Heart right ventricle (tissue), 16 donors: ENCODE data around the gene STYK1. TPM values are rescaled to one million over a fixed set of nuclear protein-coding genes. Genes with fewer than 3 reads are reported as not detected.

Source experiments
- ATAC-seq, 8 donors: fragments of 200-7000 bp; cut with Tn5 transposase; one replicate each; pipeline ENCODE4 v1.9.1; 2020; ENCODE audit warnings: mild to moderate bottlenecking in 8 of 8, moderate library complexity in 8 of 8, moderate number of reproducible peaks in 1 of 8
- DNase-seq, 2 donors: peaks; one replicate each; pipeline ENCODE4 v3.0.0-alpha.2; 2020
- H3K27ac ChIP-seq, 10 donors: fragments of 200-600 bp; sonication (generic) in 2 of 10; one replicate each; pipeline versions ENCODE4 v1.5.0 to v1.8.0; 2020 to 2022; ENCODE audit warnings: mild to moderate bottlenecking in 3 of 10
- H3K27me3 ChIP-seq, 7 donors: fragments of 200-600 bp; one replicate each; pipeline ENCODE4 v1.8.0; 2021 to 2022; ENCODE audit warnings: mild to moderate bottlenecking in 2 of 7
- H3K36me3 ChIP-seq, 9 donors: fragments of 200-600 bp; sonication (generic) in 1 of 9; one replicate each; pipeline versions ENCODE4 v1.5.0 to v1.8.0; 2020 to 2022; ENCODE audit warnings: mild to moderate bottlenecking in 2 of 9
- H3K4me1 ChIP-seq, 9 donors: fragments of 200-600 bp; sonication (generic) in 1 of 9; one replicate each; pipeline versions ENCODE4 v1.5.0 to v1.8.0; 2020 to 2022; ENCODE audit warnings: mild to moderate bottlenecking in 4 of 9
- H3K4me3 ChIP-seq, 10 donors: fragments of 200-600 bp; sonication (generic) in 2 of 10; one replicate each; pipeline versions ENCODE4 v1.5.0 to v1.8.0; 2020 to 2022; ENCODE audit warnings: mild to moderate bottlenecking in 7 of 10, moderate library complexity in 2 of 10
- H3K9me3 ChIP-seq, 11 donors: fragments of 200-600 bp in 10 of 11; sonication (generic) in 2 of 11; one replicate each; pipeline versions ENCODE4 v1.5.0 to v1.8.0; 2013 to 2022; ENCODE audit warnings: mild to moderate bottlenecking in 2 of 11, control low read depth in 1 of 11, moderate library complexity in 1 of 11
- CTCF ChIP-seq, 9 donors: fragments of 200-600 bp; sonication (generic) in 2 of 9; IDR thresholded peaks; one replicate each; pipeline versions ENCODE4 v1.5.0 to v1.8.0; 2021 to 2022; ENCODE audit warnings: antibody characterized with exemption in 9 of 9, mild to moderate bottlenecking in 5 of 9, moderate library complexity in 1 of 9
- WGBS, 2 donors: extraction: QIAGEN DNeasy Blood & Tissue Kit; methylation state at CpG; one replicate each; pipeline ENCODE4 v1.1.7; 2013; ENCODE audit warnings: inconsistent platforms in 1 of 2; 5-methylcytosine and 5-hydroxymethylcytosine counted together
- intact Hi-C, 10 donors: fragments of 100-400 bp; cut with DNase I; formaldehyde crosslinking; loops; one replicate each; pipeline versions ENCODE4 v1.11.1 to v1.14.2; 2022
- polyA plus RNA-seq, 2 donors: library from polyadenylated mRNA; stranded (reverse); fragments of 200-250 nt; gene quantifications; one replicate each; pipeline ENCODE4 v1.2.3, GENCODE V29; 2013
- total RNA-seq, 10 donors: library from RNA; stranded (reverse); fragmentation: NEBNext Ultra II Directional in 3 of 10; extraction: Animal tissue kit (Norgen Biotek cat#: 25700) in 3 of 10; gene quantifications; one replicate each; pipeline versions ENCODE4 v1.2.1 to v1.2.4, GENCODE V29; 2021 to 2023
- donor health status: Arrhythmogenic right ventricular cardiomyopathy.
- donor health status: ischemic (EF 13 %, LVEDD 7.1; RV severe dilation, severe dysfunction).
- donor health status: healthy with polysubstance abuse.
- donor health status: DM: no; HTN: yes; CAD: no.
- donor health status: DM: no; HTN: no; CAD: no.
- donor health status: ischemic (EF 25% LVEDD 6.9; RV normal size, moderate dysfunction).
- donor health status: ischemic (EF 25% LVEDD 5.7; RV mildly dilated, moderate dysfunction).
- donor health status: healthy.
- donor health status: DM: yes; HTN: yes; CAD: no.
- donor health status: Ischemic cardiomyopathy.
- donor health status: ischemic (EF 35%, LVEDD 5.7; RV mildly dilated, moderate dysfunction).
- donor health status: nonischemic (EF 11% LVEDD 7.7; RV severe dilation, severe dysfunction).
- donor health status: DM: yes; HTN: yes; CAD: no.
- donor health status: PGD.
- donor health status: ischemic (EF 29% LVEDD 5.4; RV normal size, mild dysfunction).
- donor health status: nonischemic (EF 23%, LVEDD 6.1; RV moderate dilation, normal function).

The STYK1 gene
- total and polyA plus RNA-seq, 12 donors = 0.01 to 1.2 (median 0.15) TPM; not detected in 8

- Histone ChIP-seq H3K4me1 (no peaks in the 10 kb centered on the region), H3K9me3 (no peaks in the 10 kb centered on the region), H3K27me3 (peaks cover 0 to 28% (median 0%) of the 10 kb centered on the region in 7 donors), H3K4me3 (no peak overlapping the region), H3K27ac (no peak overlapping the region), H3K36me3 (no peaks in the 10 kb centered on the region)
- DNase-seq (no peak), ATAC-seq (no peak)
- 80 to 88% methylated on average over 11 of the region's 11 CpGs for WGBS, 2 donors
- no peak for TF ChIP-seq CTCF (IDR thresholded peaks at IDR 0.05)
- intact Hi-C loops = no loop called here
Measured at GRCh38 chr12:10571141-10571540, 102.7 kb downstream of the STYK1 start.

Other genes starting within 250 kb of the STYK1 start
- gene KLRC2, start 238.0 kb downstream of the STYK1 start, total RNA-seq = 1 to 10 TPM in 1 of 10 donors, not detected in 9; 1.3 TPM
- gene KLRC2, start 238.0 kb downstream of the STYK1 start, polyA plus RNA-seq = under 1 TPM in 1 of 2 donors, not detected in 1; 0.06 TPM
- under 1 TPM in 1 of 10 donors, not detected in 9; 0.90 TPM for gene KLRC1, start 220.7 kb downstream of the STYK1 start, total RNA-seq
- gene KLRC1, start 220.7 kb downstream of the STYK1 start, polyA plus RNA-seq = under 1 TPM; 0.13 to 0.22 TPM
- 1 to 10 TPM in 3 of 10 donors, under 1 TPM in 4, not detected in 3; 0.15 to 1.8 (median 0.32) TPM for gene EIF2S3B, start 168.2 kb downstream of the STYK1 start, total RNA-seq
- under 1 TPM in 1 of 2 donors, not detected in 1; 0.16 TPM for gene EIF2S3B, start 168.2 kb downstream of the STYK1 start, polyA plus RNA-seq
- 10 to 100 TPM; 10.9 to 17.1 (median 13.4) TPM for gene MAGOHB, start 60.4 kb downstream of the STYK1 start, total RNA-seq
- gene MAGOHB, start 60.4 kb downstream of the STYK1 start, polyA plus RNA-seq = 10 to 100 TPM; 14.6 to 15.1 TPM
- 1,000 to 10,000 TPM in 1 of 10 donors, 100 to 1,000 TPM in 9; 516 to 1,012 (median 632) TPM for gene YBX3, start 49.3 kb upstream of the STYK1 start, total RNA-seq
- 1,000 to 10,000 TPM in 1 of 2 donors, 100 to 1,000 TPM in 1; 244 to 1,254 TPM for gene YBX3, start 49.3 kb upstream of the STYK1 start, polyA plus RNA-seq
- not detected for gene TAS2R7, start 128.6 kb upstream of the STYK1 start, total RNA-seq
- gene TAS2R7, start 128.6 kb upstream of the STYK1 start, polyA plus RNA-seq = not detected
- gene TAS2R8, start 133.2 kb upstream of the STYK1 start, total RNA-seq = not detected
- gene TAS2R8, start 133.2 kb upstream of the STYK1 start, polyA plus RNA-seq = not detected
- not detected for gene TAS2R9, start 136.1 kb upstream of the STYK1 start, total RNA-seq
- not detected for gene TAS2R9, start 136.1 kb upstream of the STYK1 start, polyA plus RNA-seq
- gene TAS2R10, start 152.3 kb upstream of the STYK1 start, total RNA-seq = under 1 TPM in 6 of 10 donors, not detected in 4; 0.23 to 0.47 (median 0.29) TPM
- gene TAS2R10, start 152.3 kb upstream of the STYK1 start, polyA plus RNA-seq = under 1 TPM; 0.04 to 0.37 TPM
- gene PRR4, start 175.4 kb upstream of the STYK1 start, total RNA-seq = 1 to 10 TPM; 1.4 to 4.2 (median 1.9) TPM
- 10 to 100 TPM in 1 of 2 donors, 1 to 10 TPM in 1; 2.6 to 11.8 TPM for gene PRR4, start 175.4 kb upstream of the STYK1 start, polyA plus RNA-seq
- gene PRH1, start 210.2 kb upstream of the STYK1 start, total RNA-seq = 10 to 100 TPM in 1 of 10 donors, 1 to 10 TPM in 9; 6.3 to 11.7 (median 7.0) TPM
- gene PRH1, start 210.2 kb upstream of the STYK1 start, polyA plus RNA-seq = 1 to 10 TPM; 2.4 TPM
- gene TAS2R13, start 235.5 kb upstream of the STYK1 start, total RNA-seq = 1 to 10 TPM in 1 of 10 donors, under 1 TPM in 9; 0.28 to 1.1 (median 0.46) TPM
- under 1 TPM; 0.04 to 0.15 TPM for gene TAS2R13, start 235.5 kb upstream of the STYK1 start, polyA plus RNA-seq